VCaP (cell line): ENCODE measurements around the gene JAKMIP1.

Source experiments
- H3K27ac ChIP-seq: fragments of 450-650 bp; 2 replicates; pipeline ENCODE4 v1.5.1; 2017
- CTCF ChIP-seq: fragments of 450-650 bp; conservative IDR thresholded peaks from 2 replicates; pipeline ENCODE4 v1.5.1; 2017; ENCODE audit warnings: mild to moderate bottlenecking, moderate library complexity

JAKMIP1 gene

GRCh38 chr4:6221851-6222760, 21.8 kb upstream of the JAKMIP1 start:
- TF ChIP-seq CTCF = no peak
- peak overlapping the region; percentile 58; the same call in 1 of the 2 replicates for H3K27ac ChIP-seq

DNA sequence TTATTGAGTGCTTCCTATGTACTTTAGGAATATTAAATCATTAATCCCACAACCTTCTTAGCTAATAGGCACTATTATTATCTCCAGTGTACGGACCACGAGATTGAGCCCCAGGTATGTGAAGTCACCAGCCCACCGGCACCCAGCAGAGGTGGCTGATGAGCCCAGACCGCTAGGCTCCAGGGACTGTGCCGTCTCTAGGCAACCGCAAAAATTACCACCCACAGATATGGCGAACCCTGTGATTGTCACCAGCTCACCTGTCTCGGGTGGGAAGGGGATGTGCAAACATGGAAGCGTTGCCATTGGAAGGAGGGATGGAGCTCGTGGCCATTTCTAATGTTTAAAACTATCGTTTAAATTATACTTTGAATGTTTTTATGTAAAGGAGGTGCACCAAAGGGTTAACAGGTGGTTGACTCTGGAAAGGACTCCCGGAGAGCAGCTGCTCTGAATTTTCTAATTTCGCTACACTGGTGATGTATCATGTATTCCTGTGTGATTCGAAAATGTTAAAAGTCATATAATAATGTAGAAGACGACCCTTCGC, 21.0 kb upstream of the JAKMIP1 start:
- H3K27ac ChIP-seq = peak overlapping the region; percentile 58; the same call in 1 of the 2 replicates
- 0 out of 2 replicates have a peak, but pooled peaks have one; percentile 11 for TF ChIP-seq CTCF

DNA sequence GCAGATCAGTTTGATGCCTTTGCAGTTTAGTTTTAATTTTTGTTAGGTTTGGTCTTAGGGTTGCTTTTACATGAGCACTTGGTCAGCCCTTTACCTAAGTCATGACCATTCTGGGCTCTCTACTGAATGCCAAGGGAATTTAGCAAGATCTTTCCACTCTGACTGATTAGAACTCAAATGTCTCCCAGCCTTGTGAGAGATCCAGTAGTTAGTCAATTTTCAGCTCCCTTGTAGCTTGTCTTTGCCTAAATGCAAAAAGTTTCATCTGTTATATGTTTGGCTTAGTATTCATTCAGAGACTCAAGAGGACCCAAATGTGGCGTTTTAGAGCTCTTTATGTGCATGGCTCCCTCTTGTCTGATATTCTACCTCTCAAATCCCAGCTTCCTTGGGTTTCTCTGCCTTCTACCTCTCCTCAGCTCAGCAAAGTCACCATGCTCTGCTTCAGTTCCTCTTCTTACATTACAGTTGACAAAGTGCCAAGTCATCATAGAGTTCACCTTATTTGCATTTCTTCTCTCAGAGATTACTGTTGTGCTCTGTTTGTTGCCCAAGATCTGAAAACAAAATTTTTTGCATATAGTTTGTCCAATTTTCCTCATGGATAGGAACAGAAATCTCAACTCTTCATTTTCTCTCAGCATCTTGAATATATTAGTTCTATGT, 17.5 kb upstream of the JAKMIP1 start:
- H3K27ac ChIP-seq = no peak overlapping the region
- no peak for TF ChIP-seq CTCF

DNA sequence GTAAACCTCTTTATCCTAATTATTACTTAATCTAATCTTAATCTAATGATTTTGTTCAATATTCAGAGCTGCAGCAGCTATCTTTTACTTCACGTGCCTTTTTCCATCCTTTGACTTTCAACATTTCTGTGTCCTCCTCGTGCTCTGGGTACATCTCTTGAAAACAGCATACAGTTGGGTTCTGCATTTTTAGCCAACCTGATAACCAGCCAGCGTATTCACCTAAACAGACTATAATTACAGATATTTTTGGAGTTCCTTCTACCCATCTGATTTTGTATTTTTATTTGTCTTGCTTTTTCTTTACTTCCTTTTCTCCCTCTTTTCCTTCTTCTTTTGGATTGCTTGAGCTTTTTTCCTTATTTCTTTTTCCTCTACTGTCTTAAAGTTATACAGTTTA, 16.2 kb upstream of the JAKMIP1 start:
- TF ChIP-seq CTCF = no peak
- H3K27ac ChIP-seq = no peak overlapping the region

GRCh38 chr4:6209921-6210320, 9.6 kb upstream of the JAKMIP1 start:
- no peak overlapping the region for H3K27ac ChIP-seq
- TF ChIP-seq CTCF = no peak

DNA sequence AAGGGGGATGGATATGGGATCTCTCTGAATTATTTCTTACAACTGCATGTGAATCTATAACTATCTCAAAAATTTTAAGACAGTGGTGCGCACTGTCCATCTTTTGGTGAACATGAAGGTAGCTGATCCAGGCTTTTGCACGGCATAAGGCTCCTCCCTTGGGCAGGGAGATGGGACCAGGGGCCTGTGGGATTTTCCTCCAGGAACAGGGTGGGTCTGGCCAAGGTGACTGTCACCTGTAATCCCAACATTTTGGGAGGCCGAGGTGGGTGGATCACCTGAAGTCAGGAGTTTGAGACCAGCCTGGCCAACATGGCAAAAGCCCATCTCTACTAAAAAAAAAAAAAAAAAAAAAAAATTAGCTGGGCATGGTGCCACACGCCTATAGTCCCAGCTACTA, 8.9 kb upstream of the JAKMIP1 start:
- H3K27ac ChIP-seq = peak overlapping the region; percentile 27; the same call in 1 of the 2 replicates

GRCh38 chr4:6208416-6208815, 8.1 kb upstream of the JAKMIP1 start:
- peak overlapping the region; percentile 27 for H3K27ac ChIP-seq
- no peak for TF ChIP-seq CTCF
